Colonic mucosa (tissue), 4 donors: ENCODE measurements around the gene TLE2. TPM values are rescaled to one million over a fixed set of nuclear protein-coding genes. Genes with fewer than 3 reads are reported as not detected.
A peak's percentile ranks its signal among the peaks of the same experiment; 100 is the strongest.
"Not testable (repeated sequence)": the region's sequence is repeated elsewhere in the genome, so short reads cannot be mapped to it uniquely, and the experiment has no call there.

ENCODE experiments used
- DNase-seq: peaks from one replicate; pipeline ENCODE4 v3.0.0-alpha.2; 2020
- H3K27ac ChIP-seq: fragments of 200-600 bp; one replicate; pipeline ENCODE4 v1.8.0; 2021
- H3K27me3 ChIP-seq: fragments of 200-600 bp; one replicate; pipeline ENCODE4 v1.8.0; 2021
- H3K36me3 ChIP-seq: fragments of 200-600 bp; one replicate; pipeline ENCODE4 v1.8.0; 2021
- H3K4me1 ChIP-seq: fragments of 200-600 bp; one replicate; pipeline ENCODE4 v1.8.0; 2021; ENCODE audit warnings: mild to moderate bottlenecking
- H3K4me3 ChIP-seq: fragments of 200-600 bp; one replicate; pipeline ENCODE4 v1.8.0; 2021
- H3K9ac ChIP-seq, 2 donors: one replicate each; pipeline ENCODE4 v1.7.0; 2013; ENCODE audit warnings: control low read depth in 2 of 2, low read depth in 2 of 2, low read length in 2 of 2
- H3K9me3 ChIP-seq: fragments of 200-600 bp; one replicate; pipeline ENCODE4 v1.8.0; 2021
- intact Hi-C: fragments of 100-400 bp; cut with DNase I; formaldehyde crosslinking; loops from one replicate; pipeline ENCODE4 v1.14.1; 2022
- total RNA-seq, 2 donors: library from RNA; stranded (reverse); fragmentation: NEBNext Ultra II Directional in 1 of 2; extraction: Animal tissue kit (Norgen Biotek cat#: 25700) in 1 of 2; gene quantifications; one replicate each; pipeline ENCODE4 v1.2.1, GENCODE V29; 2021
- TF ChIP-seq, protein P1 (sequence below): fragments of 200-600 bp; IDR thresholded peaks from one replicate; pipeline ENCODE4 v1.8.0; 2022; ENCODE audit warnings: antibody characterized with exemption, mild to moderate bottlenecking
- donor health status: healthy.
- donor health status: DM: no; HTN: no; CAD: no.
- donor health status: DM: no; HTN: no; CAD: no.

Gene TLE2
- total RNA-seq, 2 donors from 2014 or later, result 42.8 to 52.4 TPM

DNA sequence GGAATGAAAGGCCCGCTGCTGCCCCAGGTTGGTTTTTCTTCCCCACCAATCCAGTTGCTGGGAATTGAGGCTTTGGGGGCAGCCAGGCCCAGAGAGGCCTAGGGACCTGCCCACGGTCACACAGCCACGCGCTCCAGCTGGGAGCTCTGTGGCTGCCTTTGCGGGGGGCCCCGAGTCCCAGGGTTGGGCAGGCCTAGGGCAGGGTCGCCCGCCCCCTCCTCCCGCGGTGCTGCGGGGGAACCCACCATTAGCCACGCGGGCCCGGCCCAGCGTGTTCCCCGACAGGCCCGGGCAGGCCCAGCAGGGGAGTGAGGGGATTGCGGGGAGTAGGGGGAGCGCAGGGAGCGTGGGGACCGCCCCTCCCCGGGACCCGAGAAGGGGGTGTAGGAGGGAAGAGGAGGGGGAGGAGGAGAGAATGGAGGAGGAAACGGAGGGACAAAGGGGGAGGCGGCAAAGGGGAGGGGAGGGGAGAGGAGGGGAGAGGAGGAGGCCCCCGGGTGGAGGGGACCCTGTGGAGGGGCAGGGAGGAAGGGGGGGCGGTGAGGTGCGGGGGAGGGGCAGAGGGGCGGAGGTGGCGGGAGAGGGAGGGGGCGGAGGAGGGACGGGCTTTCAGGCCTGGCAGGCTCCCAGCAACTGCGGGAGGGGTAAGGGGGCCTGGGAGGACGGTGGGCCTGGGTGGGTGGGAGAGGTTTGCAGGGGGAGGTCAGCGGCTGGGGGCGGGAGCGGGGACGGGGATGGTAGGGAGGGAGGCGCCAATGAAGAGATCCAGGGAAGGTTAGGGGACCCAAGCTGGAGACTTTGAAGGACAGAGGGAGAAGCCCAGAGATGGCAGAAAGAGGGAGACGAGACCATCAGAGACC is 12.9 kb upstream of the TLE2 start:
- no peak overlapping the region for H3K27ac ChIP-seq
- intact Hi-C loops, result no loop called here
- no peaks in the 10 kb centered on the region for H3K4me1 ChIP-seq
- DNase-seq, result no peak
- no peak overlapping the region for H3K4me3 ChIP-seq
- TF ChIP-seq, protein P1, sequence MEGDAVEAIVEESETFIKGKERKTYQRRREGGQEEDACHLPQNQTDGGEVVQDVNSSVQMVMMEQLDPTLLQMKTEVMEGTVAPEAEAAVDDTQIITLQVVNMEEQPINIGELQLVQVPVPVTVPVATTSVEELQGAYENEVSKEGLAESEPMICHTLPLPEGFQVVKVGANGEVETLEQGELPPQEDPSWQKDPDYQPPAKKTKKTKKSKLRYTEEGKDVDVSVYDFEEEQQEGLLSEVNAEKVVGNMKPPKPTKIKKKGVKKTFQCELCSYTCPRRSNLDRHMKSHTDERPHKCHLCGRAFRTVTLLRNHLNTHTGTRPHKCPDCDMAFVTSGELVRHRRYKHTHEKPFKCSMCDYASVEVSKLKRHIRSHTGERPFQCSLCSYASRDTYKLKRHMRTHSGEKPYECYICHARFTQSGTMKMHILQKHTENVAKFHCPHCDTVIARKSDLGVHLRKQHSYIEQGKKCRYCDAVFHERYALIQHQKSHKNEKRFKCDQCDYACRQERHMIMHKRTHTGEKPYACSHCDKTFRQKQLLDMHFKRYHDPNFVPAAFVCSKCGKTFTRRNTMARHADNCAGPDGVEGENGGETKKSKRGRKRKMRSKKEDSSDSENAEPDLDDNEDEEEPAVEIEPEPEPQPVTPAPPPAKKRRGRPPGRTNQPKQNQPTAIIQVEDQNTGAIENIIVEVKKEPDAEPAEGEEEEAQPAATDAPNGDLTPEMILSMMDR, result no peak
- H3K9ac ChIP-seq, result peak overlapping the region in 1 of 2 donors; percentile 12
- no peaks in the 10 kb centered on the region for H3K27me3 ChIP-seq
- H3K36me3 ChIP-seq, result no peaks in the 10 kb centered on the region
- no peaks in the 10 kb centered on the region for H3K9me3 ChIP-seq

DNA sequence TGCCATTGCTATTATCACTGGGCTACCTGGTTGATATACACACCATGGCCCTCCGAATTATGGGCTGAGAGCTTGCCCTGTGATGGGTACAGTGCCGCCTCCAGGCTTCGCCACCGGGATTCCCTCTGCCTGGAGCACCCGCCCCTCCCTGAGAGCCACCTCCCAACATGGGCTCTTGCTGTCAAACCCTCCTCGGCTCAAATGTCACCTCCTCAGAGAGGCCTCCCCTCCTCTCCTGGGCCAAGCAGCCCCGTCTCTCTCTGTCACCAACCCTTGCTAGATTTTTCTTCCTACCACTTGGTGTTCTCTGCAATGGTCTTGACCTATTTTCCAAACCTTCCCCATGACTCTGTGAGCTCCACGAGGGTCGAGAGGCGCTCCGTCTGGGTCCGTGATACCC is 12.2 kb upstream of the TLE2 start:
- TF ChIP-seq, protein P1, result no peak
- Histone ChIP-seq H3K4me1 (no peaks in the 10 kb centered on the region), H3K36me3 (no peaks in the 10 kb centered on the region), H3K27me3 (no peaks in the 10 kb centered on the region), H3K27ac (no peak overlapping the region), H3K9me3 (no peaks in the 10 kb centered on the region), H3K4me3 (no peak overlapping the region), H3K9ac (peak overlapping the region in 1 of 2 donors; percentile 12)
- intact Hi-C loops, result no loop called here
- no peak for DNase-seq

DNA sequence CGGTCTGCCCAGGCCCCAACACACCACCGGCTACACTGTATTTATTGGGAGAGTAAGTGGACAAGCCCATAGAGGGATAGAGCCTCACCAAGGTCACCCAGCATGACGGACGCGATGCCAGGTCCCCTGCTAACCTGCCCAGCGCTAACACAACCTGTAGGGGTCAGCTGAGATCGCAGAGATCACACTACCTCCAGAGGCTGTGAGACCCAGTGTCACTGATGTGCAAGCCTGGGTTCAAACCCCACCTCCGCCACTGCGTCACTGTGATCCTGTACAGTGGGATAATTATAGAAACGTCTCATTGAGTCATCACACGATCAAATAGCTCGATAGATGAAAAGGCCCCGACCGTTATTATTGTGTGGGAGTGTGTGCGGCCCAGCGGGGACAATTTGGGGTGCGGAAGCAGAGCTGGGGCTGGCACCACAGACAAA is 10.6 kb upstream of the TLE2 start:
- DNase-seq, result no peak
- Histone ChIP-seq H3K9me3 (no peaks in the 10 kb centered on the region), H3K27ac (no peak overlapping the region), H3K9ac (no peak overlapping the region), H3K36me3 (no peaks in the 10 kb centered on the region), H3K4me3 (no peak overlapping the region), H3K4me1 (peaks cover 1% of the 10 kb centered on the region), H3K27me3 (no peaks in the 10 kb centered on the region)
- TF ChIP-seq, protein P1, result no peak
- intact Hi-C loops, result no loop called here

DNA sequence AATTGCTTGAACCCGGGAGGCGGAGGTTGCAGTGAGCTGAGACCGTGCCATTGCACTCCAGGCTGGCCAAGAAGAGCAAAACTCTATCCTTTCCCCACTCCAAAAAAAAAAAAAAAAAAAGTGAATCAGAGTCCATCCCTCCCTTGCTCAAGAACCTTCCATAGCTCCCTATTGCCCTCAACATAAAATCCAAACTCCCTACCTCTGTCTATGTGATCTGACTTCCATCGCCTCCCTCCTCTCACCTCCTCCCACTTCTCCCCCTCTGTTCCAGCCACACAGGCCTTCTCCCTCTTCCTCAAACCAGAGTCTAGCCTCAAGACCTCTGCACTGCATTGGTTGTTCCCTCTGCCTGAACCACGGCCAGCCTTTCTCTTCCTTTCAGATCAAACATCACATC is 10.0 kb upstream of the TLE2 start:
- Histone ChIP-seq H3K9ac (no peak overlapping the region), H3K4me3 (no peak overlapping the region), H3K27ac (no peak overlapping the region), H3K36me3 (no peaks in the 10 kb centered on the region), H3K4me1 (peaks cover 5% of the 10 kb centered on the region), H3K9me3 (no peaks in the 10 kb centered on the region), H3K27me3 (no peaks in the 10 kb centered on the region)
- intact Hi-C loops, result no loop called here
- DNase-seq, result no peak
- TF ChIP-seq, protein P1, result no peak

DNA sequence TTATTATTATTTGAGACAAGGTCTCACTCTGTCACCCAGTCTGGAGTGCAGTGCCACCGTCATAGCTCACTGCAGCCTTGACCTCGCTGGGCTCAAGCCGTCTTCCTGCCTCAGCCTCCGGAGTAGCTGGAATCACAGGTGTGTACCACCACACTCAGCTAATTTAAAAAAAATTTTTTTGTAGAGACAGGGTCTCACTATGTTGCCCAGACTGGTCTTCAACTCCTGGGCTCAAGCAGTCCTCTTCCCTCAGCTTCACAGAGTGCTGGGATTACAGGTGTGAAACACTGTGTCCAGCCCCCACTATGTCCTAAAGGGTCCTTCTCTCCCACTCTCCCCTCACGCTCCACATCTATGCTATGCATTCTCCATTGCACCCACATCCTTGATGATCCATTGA is 9.1 kb upstream of the TLE2 start:
- no peak for DNase-seq
- H3K9ac ChIP-seq, result no peak overlapping the region
- TF ChIP-seq, protein P1, result no peak
- no peaks in the 10 kb centered on the region for H3K9me3 ChIP-seq
- no peaks in the 10 kb centered on the region for H3K27me3 ChIP-seq
- H3K27ac ChIP-seq, result no peak overlapping the region
- peaks cover 5% of the 10 kb centered on the region for H3K4me1 ChIP-seq
- H3K4me3 ChIP-seq, result no peak overlapping the region
- H3K36me3 ChIP-seq, result no peaks in the 10 kb centered on the region
- intact Hi-C loops, result no loop called here

DNA sequence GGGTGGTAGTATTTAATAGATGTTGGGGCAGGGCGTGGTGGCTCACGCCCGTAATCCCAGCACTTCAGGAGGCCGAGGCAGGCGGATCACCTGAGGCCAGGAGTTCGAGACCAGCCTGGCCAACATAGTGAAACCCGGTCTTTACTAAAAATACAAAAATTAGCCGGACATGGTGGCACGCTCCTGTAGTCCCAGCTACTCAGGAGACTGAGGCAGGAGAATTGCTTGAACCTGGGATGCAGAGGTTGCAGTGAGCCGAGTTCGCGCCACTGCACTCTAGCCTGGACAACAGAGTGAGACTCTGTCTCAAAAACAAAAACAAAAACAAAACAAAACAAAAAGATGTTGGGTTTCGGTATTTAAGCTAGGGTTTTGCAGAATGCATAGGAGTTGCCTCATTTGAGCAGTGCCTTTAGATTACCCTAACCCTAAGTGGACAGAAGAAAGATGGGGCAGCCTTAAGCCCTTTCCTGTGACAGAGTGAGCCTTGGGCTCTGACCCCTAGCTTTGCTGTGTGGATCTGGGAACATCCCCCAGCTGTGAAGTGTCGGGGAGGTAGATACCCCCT is 8.0 kb upstream of the TLE2 start:
- H3K4me1 ChIP-seq, H3K4me3 ChIP-seq, H3K9me3 ChIP-seq, intact Hi-C loops, H3K36me3 ChIP-seq, DNase-seq, H3K27me3 ChIP-seq: not testable (repeated sequence)
- H3K27ac ChIP-seq, result peak overlapping the region; percentile 95
- H3K9ac ChIP-seq, result peak overlapping the region in 1 of 2 donors; percentile 64
